ENCODE measurements around the gene LEKR1.
A peak's percentile ranks its signal among the peaks of the same experiment; 100 is the strongest.
"Not testable (repeated sequence)": the region's sequence is repeated elsewhere in the genome, so short reads cannot be mapped to it uniquely, and the experiment has no call there.

The LEKR1 gene

GRCh38 chr3:156793851-156794250 is 32.3 kb upstream of the LEKR1 start:
- no peak for DNase-seq
- Histone ChIP-seq H3F3A (ENCODE audit: insufficient read depth, low read length) (no peaks in the 10 kb centered on the region), H3K36me3 (replicated peaks; ENCODE audit: insufficient read depth, low read length) (no peaks in the 10 kb centered on the region), H3K79me2 (ENCODE audit: low read length) (no peaks in the 10 kb centered on the region), H3K27ac (ENCODE audit: low read length) (no peak overlapping the region), H3K4me3 (ENCODE audit: low read length) (no peak overlapping the region), H3K27me3 (replicated peaks; ENCODE audit: insufficient read depth, low read length) (no peaks in the 10 kb centered on the region), H3K9me2 (replicated peaks; ENCODE audit: insufficient read depth, low read length) (no peaks in the 10 kb centered on the region), H2AFZ (ENCODE audit: low read length) (no peak overlapping the region), H4K20me1 (ENCODE audit: insufficient read depth, low read length) (no peaks in the 10 kb centered on the region), H3K4me2 (ENCODE audit: low read depth, low read length) (no peak overlapping the region), H3K4me1 (ENCODE audit: low read length) (peaks cover 6% of the 10 kb centered on the region), H3K9ac (ENCODE audit: low read length) (no peak overlapping the region), H3K9me3 (replicated peaks; ENCODE audit: insufficient read depth, low read length) (no peaks in the 10 kb centered on the region)
- TF ChIP-seq EZH2 (optimal IDR thresholded peaks at IDR 0.05; ENCODE audit: low read depth, low read length) (no peak), EZH2phosphoT487 (IDR thresholded peaks at IDR 0.05; ENCODE audit: low read length) (no peak)
- TF ChIP-seq, protein P1, sequence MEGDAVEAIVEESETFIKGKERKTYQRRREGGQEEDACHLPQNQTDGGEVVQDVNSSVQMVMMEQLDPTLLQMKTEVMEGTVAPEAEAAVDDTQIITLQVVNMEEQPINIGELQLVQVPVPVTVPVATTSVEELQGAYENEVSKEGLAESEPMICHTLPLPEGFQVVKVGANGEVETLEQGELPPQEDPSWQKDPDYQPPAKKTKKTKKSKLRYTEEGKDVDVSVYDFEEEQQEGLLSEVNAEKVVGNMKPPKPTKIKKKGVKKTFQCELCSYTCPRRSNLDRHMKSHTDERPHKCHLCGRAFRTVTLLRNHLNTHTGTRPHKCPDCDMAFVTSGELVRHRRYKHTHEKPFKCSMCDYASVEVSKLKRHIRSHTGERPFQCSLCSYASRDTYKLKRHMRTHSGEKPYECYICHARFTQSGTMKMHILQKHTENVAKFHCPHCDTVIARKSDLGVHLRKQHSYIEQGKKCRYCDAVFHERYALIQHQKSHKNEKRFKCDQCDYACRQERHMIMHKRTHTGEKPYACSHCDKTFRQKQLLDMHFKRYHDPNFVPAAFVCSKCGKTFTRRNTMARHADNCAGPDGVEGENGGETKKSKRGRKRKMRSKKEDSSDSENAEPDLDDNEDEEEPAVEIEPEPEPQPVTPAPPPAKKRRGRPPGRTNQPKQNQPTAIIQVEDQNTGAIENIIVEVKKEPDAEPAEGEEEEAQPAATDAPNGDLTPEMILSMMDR (IDR thresholded peaks at IDR 0.05; ENCODE audit: low read length), result no peak

DNA sequence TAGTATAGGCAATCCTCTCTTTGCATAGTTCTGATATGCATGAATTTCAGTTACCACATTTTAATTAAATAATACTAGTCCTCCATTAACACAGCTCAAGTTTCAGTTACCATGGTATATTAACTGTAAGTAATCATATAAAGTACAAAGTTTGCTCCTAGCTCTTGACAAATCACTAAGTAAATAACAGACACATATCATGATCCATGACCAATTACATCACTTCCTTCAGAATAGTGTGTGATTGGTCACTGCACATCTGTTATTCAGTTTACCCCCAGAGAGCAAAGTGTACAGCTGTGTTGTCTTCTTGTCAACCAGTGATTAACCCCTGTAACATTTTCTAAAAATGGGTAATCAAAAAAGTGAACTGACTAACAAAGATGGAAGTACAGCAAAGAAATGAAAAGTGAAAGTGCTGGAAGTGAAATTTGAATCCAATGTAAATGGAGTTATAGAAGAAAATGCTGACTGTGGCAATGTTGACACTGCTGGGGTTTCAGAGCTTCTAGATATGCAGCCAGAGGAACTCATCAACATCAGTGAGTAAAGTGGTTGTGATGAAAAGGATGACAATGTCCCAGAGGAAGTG is 30.2 kb upstream of the LEKR1 start:
- H3K4me2 ChIP-seq (ENCODE audit: low read depth, low read length), result no peak overlapping the region
- no peak overlapping the region for H3K9ac ChIP-seq (ENCODE audit: low read length)
- H3K4me3 ChIP-seq (ENCODE audit: low read length), result no peak overlapping the region
- peaks cover 6% of the 10 kb centered on the region for H3K4me1 ChIP-seq (ENCODE audit: low read length)
- no peaks in the 10 kb centered on the region for H3K9me3 ChIP-seq (replicated peaks; ENCODE audit: insufficient read depth, low read length)
- no peaks in the 10 kb centered on the region for H3K36me3 ChIP-seq (replicated peaks; ENCODE audit: insufficient read depth, low read length)
- TF ChIP-seq EZH2phosphoT487 (IDR thresholded peaks at IDR 0.05; ENCODE audit: low read length) (no peak), EZH2 (optimal IDR thresholded peaks at IDR 0.05; ENCODE audit: low read depth, low read length) (no peak)
- TF ChIP-seq, protein P1 (IDR thresholded peaks at IDR 0.05; ENCODE audit: low read length), result no peak
- H3F3A ChIP-seq (ENCODE audit: insufficient read depth, low read length), result no peaks in the 10 kb centered on the region
- H4K20me1 ChIP-seq (ENCODE audit: insufficient read depth, low read length), result no peaks in the 10 kb centered on the region
- no peaks in the 10 kb centered on the region for H3K79me2 ChIP-seq (ENCODE audit: low read length)
- H3K9me2 ChIP-seq (replicated peaks; ENCODE audit: insufficient read depth, low read length), result no peaks in the 10 kb centered on the region
- H2AFZ ChIP-seq (ENCODE audit: low read length), result no peak overlapping the region
- H3K27me3 ChIP-seq (replicated peaks; ENCODE audit: insufficient read depth, low read length), result no peaks in the 10 kb centered on the region
- H3K27ac ChIP-seq (ENCODE audit: low read length), result no peak overlapping the region
- peak; percentile 45 for DNase-seq

GRCh38 chr3:156797368-156797767 is 28.8 kb upstream of the LEKR1 start:
- Histone ChIP-seq H3K4me3 (ENCODE audit: low read length) (no peak overlapping the region), H3K27ac (ENCODE audit: low read length) (no peak overlapping the region), H3K36me3 (replicated peaks; ENCODE audit: insufficient read depth, low read length) (no peaks in the 10 kb centered on the region), H4K20me1 (ENCODE audit: insufficient read depth, low read length) (no peaks in the 10 kb centered on the region), H3F3A (ENCODE audit: insufficient read depth, low read length) (no peaks in the 10 kb centered on the region), H3K9ac (ENCODE audit: low read length) (no peak overlapping the region), H2AFZ (ENCODE audit: low read length) (no peak overlapping the region), H3K79me2 (ENCODE audit: low read length) (no peaks in the 10 kb centered on the region), H3K4me2 (ENCODE audit: low read depth, low read length) (no peak overlapping the region), H3K27me3 (replicated peaks; ENCODE audit: insufficient read depth, low read length) (no peaks in the 10 kb centered on the region), H3K9me3 (replicated peaks; ENCODE audit: insufficient read depth, low read length) (no peaks in the 10 kb centered on the region), H3K4me1 (ENCODE audit: low read length) (peaks cover 6% of the 10 kb centered on the region), H3K9me2 (replicated peaks; ENCODE audit: insufficient read depth, low read length) (no peaks in the 10 kb centered on the region)
- no peak for DNase-seq
- TF ChIP-seq EZH2phosphoT487 (IDR thresholded peaks at IDR 0.05; ENCODE audit: low read length) (no peak), EZH2 (optimal IDR thresholded peaks at IDR 0.05; ENCODE audit: low read depth, low read length) (no peak)

DNA sequence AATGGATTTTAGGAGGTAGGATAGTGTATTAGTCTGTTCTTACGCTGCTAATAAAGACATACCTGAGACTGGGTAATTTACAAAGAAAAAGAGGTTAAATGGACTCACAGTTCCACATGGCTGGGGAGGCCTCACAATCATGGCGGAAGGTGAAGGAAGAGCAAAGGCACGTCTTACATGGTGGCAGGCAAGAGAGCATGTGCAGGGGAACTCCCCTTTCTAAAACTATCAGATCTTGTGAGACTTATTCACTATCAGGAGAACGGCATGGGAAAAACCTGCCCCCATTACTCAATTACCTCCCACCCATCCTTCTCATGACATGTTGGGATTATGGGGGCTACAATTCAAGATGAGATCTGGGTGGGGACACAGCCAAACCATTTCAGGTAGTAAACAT is 25.9 kb upstream of the LEKR1 start:
- H3K4me2 ChIP-seq (ENCODE audit: low read depth, low read length); H3K27me3 ChIP-seq (replicated peaks; ENCODE audit: insufficient read depth, low read length); H2AFZ ChIP-seq (ENCODE audit: low read length); DNase-seq; H3K27ac ChIP-seq (ENCODE audit: low read length); H3K9me2 ChIP-seq (replicated peaks; ENCODE audit: insufficient read depth, low read length); H3F3A ChIP-seq (ENCODE audit: insufficient read depth, low read length); H3K9me3 ChIP-seq (replicated peaks; ENCODE audit: insufficient read depth, low read length); H3K36me3 ChIP-seq (replicated peaks; ENCODE audit: insufficient read depth, low read length); H3K4me3 ChIP-seq (ENCODE audit: low read length); H3K4me1 ChIP-seq (ENCODE audit: low read length); H3K79me2 ChIP-seq (ENCODE audit: low read length); H3K9ac ChIP-seq (ENCODE audit: low read length); H4K20me1 ChIP-seq (ENCODE audit: insufficient read depth, low read length): not testable (repeated sequence)
